Measurements from ENCODE around the gene KBTBD4.
A peak's percentile ranks its signal among the peaks of the same experiment; 100 is the strongest.
"Not testable (repeated sequence)": the region's sequence is repeated elsewhere in the genome, so short reads cannot be mapped to it uniquely, and the experiment has no call there.

Gene KBTBD4

GRCh38 chr11:47589977-47590861 lies 11.4 kb upstream of the KBTBD4 start:
- DNase-seq (ENCODE audit: low read depth in 2 of 2): no peak

GRCh38 chr11:47589584-47589976 lies 10.8 kb upstream of the KBTBD4 start:
- no peak for DNase-seq (ENCODE audit: low read depth in 2 of 2)

GRCh38 chr11:47589118-47589517 lies 10.3 kb upstream of the KBTBD4 start:
- no peak for DNase-seq (ENCODE audit: low read depth in 2 of 2)

DNA sequence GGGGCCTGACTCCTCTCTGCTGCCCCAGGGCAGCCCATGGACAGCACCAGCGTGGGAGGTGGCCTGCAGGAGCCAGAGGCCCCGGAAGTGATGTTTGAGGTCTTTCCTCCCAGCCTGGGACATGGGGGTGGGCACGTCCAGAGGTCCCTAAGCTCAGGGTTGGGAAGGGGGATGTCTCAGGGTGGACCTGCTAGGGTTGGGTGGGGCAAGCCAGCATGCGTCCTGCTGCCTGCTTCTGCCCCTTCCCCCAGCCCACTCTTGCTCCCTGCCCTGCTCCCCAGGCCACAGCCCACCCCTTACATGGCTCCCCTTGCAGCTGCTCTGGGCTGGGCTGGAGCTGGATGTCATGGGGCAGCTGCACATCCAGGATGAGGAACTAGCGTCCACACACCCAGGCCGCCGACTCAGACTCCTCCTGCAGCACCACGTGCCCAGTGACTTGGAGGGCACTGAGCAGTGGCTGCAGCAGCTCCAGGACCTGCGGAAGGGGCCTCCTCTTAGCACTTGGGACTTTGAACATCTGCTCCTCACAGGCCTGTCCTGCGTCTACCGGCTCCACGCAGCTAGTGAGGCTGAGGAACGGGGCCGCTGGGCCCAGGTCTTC lies 9.1 kb upstream of the KBTBD4 start:
- no peak for DNase-seq (ENCODE audit: low read depth in 2 of 2)

DNA sequence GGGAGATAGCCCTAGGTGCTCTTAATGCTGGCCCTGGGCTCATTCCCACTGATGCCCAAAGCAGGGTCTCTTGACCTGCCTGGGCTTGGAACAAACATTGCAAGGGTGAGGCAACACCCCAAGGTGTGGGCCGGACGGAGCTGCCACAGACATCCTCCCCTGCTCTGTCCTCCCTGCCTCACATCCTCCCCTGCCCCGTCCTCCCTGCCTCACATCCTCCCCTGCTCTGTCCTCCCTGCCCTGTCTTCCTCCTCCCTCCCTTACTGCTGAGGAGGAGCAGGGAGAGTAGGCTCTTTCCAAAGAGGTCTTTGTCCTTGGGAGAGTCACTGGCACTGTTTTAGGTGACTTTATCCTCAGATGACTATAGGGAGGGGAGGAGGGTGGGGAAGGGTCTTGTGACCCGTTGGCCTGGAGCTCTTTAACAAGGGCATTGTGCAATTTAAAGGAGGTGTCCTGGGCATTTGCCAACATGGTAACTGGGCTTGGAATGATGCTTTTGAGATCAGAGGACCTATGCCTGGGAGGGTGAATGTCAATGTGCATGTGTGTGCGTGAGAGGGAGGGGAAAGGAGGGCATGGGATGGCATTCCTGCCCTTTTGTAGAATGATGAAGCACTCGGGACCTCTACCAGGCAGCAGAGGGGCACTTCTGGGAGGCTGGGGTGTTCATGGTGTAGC lies 8.4 kb upstream of the KBTBD4 start:
- no peak for DNase-seq (ENCODE audit: low read depth in 2 of 2)

DNA sequence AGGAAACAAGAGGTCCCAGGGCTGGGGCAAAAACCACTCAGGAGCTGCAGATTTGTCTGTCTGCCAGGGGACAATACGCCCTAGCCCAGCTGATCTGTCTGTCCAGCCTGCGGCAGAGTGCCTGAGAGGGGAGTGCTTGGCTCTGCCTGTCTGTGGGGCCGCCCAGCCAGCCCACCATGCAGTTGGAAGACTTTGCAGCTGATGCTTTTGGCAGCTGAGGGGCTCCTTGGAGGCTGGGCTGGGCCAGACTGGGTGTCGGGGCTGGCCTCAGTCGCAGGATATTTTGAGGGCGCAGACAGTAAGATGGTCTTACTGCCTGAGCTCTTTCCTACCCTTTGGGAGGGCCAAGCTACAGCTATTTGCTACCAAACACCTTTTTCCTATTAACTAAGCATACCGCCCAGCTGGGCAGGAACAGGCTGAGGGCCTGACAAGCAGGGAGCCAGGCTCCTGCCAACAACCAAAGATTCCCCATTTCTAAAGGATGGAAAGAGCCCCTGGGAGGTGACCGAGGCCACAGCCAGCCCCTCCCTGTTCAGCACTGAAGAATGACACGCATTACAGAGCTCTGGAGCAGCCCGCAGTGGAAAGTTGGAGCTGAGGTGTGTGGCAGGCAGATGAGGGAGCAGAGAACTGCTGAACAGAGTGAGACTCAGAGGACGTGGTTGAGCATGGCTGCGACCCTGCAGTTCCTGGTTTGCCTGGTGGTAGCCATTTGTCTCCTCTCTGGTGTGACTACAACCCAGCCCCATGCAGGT lies 7.5 kb upstream of the KBTBD4 start, which contains the start of gene FAM180B:
FAM180B (plus strand) TSS at position 581 of the 758 bp plus-strand sequence; CDS start at position 672, 91 bp downstream.
- no peak for DNase-seq (ENCODE audit: low read depth in 2 of 2)

GRCh38 chr11:47583844-47584243 lies 5.1 kb upstream of the KBTBD4 start:
- DNase-seq (ENCODE audit: low read depth in 2 of 2): no peak

- DNase-seq (ENCODE audit: low read depth in 2 of 2): no peak
Observed at GRCh38 chr11:47577460-47578041, 1.2 kb downstream of the KBTBD4 start.

DNA sequence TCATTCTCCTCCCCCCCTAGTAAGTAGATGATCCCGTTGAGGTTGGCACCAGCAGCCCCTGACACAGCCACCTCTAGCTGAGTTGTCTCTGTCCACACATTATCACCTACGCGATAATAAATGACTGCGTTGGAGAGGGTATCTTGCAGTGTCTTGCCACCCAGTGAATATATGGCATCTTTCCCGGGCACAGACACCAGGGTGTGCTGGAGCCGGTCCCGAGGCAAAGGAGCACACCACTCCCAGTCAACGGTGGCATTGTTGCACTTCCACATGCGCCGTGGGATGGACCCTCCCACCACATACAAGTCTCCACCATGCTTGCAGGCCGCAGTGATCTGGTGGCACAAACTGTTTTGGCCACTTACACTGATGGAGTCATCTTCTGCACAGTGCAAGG lies 5.4 kb downstream of the KBTBD4 start:
- no peak for DNase-seq (ENCODE audit: low read depth in 2 of 2)

GRCh38 chr11:47572715-47573255 lies 6.0 kb downstream of the KBTBD4 start:
- no peak for DNase-seq (ENCODE audit: low read depth in 2 of 2)

DNA sequence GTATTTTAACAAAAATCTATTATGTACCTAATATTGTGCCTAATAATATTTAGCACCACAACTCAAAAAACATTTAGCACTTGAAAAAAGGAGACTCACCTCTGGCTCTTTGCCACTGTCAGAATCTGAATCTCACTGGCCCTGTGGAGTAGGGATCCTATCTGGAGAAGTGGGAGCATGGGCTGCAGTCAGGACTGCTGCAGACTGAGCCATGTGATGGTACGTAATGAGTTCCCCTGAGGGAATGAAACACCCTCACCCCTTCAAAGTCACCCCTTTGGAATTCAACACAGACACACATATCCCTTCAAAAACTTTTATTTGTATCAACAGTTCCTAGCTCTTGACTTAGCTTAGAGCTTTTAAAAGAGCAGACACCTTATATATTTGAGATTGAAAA lies 6.9 kb downstream of the KBTBD4 start:
- DNase-seq (ENCODE audit: low read depth in 2 of 2): no peak

GRCh38 chr11:47571357-47571729 lies 7.4 kb downstream of the KBTBD4 start:
- DNase-seq (ENCODE audit: low read depth in 2 of 2): no peak

DNA sequence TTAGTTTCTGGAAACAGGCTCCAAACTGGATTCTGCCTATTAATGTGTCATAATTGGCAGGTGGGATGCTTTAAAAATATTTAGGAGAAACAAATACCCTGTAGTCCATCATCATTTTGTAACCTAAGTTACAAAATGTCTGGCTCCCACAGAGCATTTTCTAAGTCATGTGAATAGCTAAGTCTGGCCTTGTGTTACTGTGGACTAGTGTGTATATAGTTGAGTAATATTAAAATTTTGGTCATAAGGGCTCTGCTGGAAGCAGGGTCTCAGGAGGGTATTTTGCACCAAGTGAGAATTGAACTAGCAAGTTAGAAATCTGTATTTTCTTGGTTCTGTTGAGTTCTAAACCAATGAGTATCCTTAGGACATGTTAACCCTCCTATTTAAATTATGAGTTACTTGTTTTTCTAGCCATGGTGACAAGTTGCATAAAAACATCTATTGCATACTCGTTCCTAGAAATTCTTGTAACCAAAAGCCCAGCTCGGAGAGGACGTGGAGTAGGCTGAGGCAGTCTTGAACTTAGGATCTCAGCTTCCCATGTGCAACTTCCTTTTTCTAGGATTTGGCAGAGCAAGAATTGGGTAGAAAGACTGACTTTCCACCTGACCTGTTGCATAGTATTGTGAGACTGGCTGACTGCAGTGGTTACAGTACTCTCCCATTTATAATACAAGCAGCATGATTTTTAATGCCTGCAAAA lies 8.0 kb downstream of the KBTBD4 start:
- no peak for DNase-seq (ENCODE audit: low read depth in 2 of 2)

DNA sequence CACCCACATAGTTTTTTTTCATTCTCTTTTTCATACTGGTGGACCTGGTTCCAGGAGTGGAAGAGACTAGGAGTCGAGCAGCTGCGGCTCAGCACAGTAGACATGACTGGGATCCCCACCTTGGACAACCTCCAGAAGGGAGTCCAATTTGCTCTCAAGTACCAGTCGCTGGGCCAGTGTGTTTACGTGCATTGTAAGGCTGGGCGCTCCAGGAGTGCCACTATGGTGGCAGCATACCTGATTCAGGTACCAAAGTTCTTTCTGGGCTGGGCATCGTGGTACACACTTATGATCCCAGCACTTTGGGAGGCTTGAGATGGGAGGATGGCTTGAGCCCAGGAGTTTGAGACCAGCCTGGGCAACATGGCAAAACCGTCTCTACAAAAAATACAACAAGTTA lies 9.1 kb downstream of the KBTBD4 start:
- DNase-seq (ENCODE audit: low read depth in 2 of 2): no peak

- DNase-seq (ENCODE audit: low read depth in 2 of 2): no peak
Observed at GRCh38 chr11:47566149-47566698, 12.5 kb downstream of the KBTBD4 start.

- DNase-seq (ENCODE audit: low read depth in 2 of 2): peak; percentile 21 to 40
Observed at GRCh38 chr11:47565340-47566148, 13.2 kb downstream of the KBTBD4 start, which contains the start of gene PTPMT1. PTPMT1 (plus strand) TSS chr11:47565599; CDS start chr11:47565623, 24 bp downstream.

GRCh38 chr11:47564933-47565339 lies 13.8 kb downstream of the KBTBD4 start:
- DNase-seq (ENCODE audit: low read depth in 2 of 2): no peak

- not testable (repeated sequence) for DNase-seq (ENCODE audit: low read depth in 2 of 2)
Observed at GRCh38 chr11:47564366-47564765, 14.4 kb downstream of the KBTBD4 start.

GRCh38 chr11:47562393-47562792 lies 16.4 kb downstream of the KBTBD4 start:
- not testable (repeated sequence) for DNase-seq (ENCODE audit: low read depth in 2 of 2)
